ENCODE data around the gene L3MBTL3. TPM values are rescaled to one million over a fixed set of nuclear protein-coding genes. Genes with fewer than 3 reads are reported as not detected.

Gene L3MBTL3
- total RNA-seq, 1 donor from 2014 or later: 9.4 TPM

DNA sequence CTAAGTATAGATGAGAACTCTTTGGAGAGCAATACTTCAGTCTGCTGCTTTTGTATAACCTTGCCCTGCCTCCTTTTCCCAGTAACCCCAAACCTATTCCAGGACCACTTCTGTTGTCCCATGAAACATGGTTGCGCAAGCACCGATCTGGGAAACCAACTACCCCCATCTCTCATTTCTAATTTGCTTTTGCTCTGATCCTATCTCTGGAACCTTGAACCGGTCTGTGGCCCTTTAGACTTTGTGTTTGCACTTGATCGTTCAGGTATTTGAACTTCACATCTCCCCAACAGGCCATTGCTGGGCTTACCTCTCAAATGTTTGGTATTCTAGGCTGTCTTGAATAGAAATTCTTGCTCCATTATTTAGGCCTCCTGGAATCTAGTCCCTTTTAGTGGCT, 25.0 kb downstream of the L3MBTL3 start:
- Histone ChIP-seq H3K27me3 (ENCODE audit: control insufficient read depth in 3 of 3, insufficient read depth in 3 of 3, low read length in 3 of 3) (no peaks in the 10 kb centered on the region), H3K4me3 (ENCODE audit: low read length in 3 of 3) (no peak overlapping the region), H3K4me1 (ENCODE audit: control insufficient read depth in 3 of 3, insufficient read depth in 3 of 3, low read length in 3 of 3) (no peaks in the 10 kb centered on the region), H3K9ac (ENCODE audit: low read depth in 1 of 3, low read length in 3 of 3) (no peak overlapping the region), H3K27ac (ENCODE audit: low read depth, low read length) (no peak overlapping the region), H3K36me3 (ENCODE audit: control insufficient read depth in 3 of 3, insufficient read depth in 3 of 3, low read length in 3 of 3) (no peaks in the 10 kb centered on the region), H3K9me3 (ENCODE audit: control insufficient read depth in 3 of 3, low read length in 3 of 3) (no peaks in the 10 kb centered on the region)

DNA sequence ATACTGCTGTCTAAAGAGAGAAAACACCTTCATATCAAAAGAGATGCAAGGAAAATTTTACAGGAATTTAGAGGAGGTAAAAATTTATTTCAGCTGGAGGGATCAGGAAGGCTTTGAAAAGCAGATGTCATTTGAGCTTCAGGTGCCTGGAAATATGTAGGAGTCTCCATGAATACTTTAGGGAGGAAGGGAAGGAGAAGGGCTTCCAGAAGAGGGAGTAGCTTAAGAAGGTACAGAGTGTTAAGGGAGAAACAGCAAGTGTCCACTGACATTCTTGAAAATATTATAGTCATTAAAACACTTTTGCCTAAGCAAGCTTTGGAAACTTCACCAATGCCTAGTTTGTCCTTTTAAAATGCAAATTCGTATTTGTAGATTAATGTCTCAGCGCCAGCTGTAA, 27.2 kb downstream of the L3MBTL3 start:
- no peaks in the 10 kb centered on the region for H3K9me3 ChIP-seq (ENCODE audit: control insufficient read depth in 3 of 3, low read length in 3 of 3)
- no peak overlapping the region for H3K9ac ChIP-seq (ENCODE audit: low read depth in 1 of 3, low read length in 3 of 3)
- no peaks in the 10 kb centered on the region for H3K4me1 ChIP-seq (ENCODE audit: control insufficient read depth in 3 of 3, insufficient read depth in 3 of 3, low read length in 3 of 3)
- H3K27me3 ChIP-seq (ENCODE audit: control insufficient read depth in 3 of 3, insufficient read depth in 3 of 3, low read length in 3 of 3): no peaks in the 10 kb centered on the region
- peaks cover 0 to 2% (median 0%) of the 10 kb centered on the region in 3 donors for H3K36me3 ChIP-seq (ENCODE audit: control insufficient read depth in 3 of 3, insufficient read depth in 3 of 3, low read length in 3 of 3)
- H3K4me3 ChIP-seq (ENCODE audit: low read length in 3 of 3): no peak overlapping the region
- H3K27ac ChIP-seq (ENCODE audit: low read depth, low read length): no peak overlapping the region

DNA sequence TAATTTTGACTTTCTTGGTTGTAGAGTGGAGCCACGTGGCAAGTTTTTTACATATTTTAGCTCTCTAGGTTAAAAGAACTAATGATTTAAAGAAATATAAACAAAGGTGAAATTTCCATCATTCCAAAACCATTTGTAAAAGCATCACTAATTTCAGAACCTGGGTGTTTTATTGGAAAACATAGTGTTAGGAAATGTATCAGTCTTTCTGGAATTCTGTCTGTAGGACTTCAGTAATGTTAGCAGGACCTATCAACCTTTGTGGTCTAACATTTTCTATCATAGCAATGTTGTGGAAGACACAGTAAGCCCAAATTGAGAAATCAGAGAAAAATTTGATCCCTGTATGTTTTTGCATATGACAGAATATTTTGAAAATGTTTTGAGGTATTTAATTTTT, 28.3 kb downstream of the L3MBTL3 start:
- no peak overlapping the region for H3K4me3 ChIP-seq (ENCODE audit: low read length in 3 of 3)
- peaks cover 0 to 7% (median 0%) of the 10 kb centered on the region in 3 donors for H3K36me3 ChIP-seq (ENCODE audit: control insufficient read depth in 3 of 3, insufficient read depth in 3 of 3, low read length in 3 of 3)
- no peaks in the 10 kb centered on the region for H3K27me3 ChIP-seq (ENCODE audit: control insufficient read depth in 3 of 3, insufficient read depth in 3 of 3, low read length in 3 of 3)
- no peaks in the 10 kb centered on the region for H3K9me3 ChIP-seq (ENCODE audit: control insufficient read depth in 3 of 3, low read length in 3 of 3)
- no peaks in the 10 kb centered on the region for H3K4me1 ChIP-seq (ENCODE audit: control insufficient read depth in 3 of 3, insufficient read depth in 3 of 3, low read length in 3 of 3)
- no peak overlapping the region for H3K27ac ChIP-seq (ENCODE audit: low read depth, low read length)
- no peak overlapping the region for H3K9ac ChIP-seq (ENCODE audit: low read depth in 1 of 3, low read length in 3 of 3)

DNA sequence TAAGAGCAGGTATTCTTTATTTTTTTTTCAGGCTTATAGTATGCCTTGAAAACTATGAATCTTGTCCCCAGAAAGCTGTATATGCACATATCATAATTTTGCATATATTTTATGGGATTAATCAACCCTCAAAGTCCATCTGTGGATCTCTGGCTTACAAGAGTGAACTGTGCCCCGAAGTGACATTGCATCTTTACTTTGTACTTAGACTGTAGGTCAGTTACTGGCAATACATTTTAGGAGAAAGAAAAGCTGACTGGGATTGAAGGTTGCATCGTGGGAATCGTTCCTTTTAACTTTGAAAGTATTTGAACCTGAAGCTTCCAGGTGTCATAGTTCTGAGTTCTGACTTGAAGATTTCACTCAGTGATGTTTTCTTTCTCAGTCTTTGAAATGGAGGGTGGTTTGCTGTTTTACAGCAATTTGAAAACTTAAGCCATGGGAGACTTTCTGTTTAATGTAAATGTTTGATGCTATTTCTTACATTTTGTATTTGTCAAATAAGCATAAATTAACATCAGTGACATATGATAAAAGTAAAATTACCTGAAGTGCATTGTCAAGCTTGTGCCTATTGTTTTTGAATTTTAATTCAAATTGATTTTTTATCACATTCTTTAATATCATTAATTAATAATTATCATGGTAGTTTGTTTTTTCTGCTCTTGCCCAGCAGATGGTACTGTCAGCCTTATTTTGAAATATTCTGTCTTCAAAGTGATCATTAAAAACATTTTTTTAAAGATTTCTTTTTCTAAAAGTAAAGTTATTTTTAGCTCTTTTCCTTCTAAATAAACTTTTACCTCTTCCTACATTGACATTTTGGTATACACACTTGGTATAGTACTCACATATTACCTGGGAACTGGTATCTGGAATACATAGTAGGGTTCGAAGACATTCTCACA, 29.0 kb downstream of the L3MBTL3 start:
- Histone ChIP-seq H3K4me3 (ENCODE audit: low read length in 3 of 3) (no peak overlapping the region), H3K36me3 (ENCODE audit: control insufficient read depth in 3 of 3, insufficient read depth in 3 of 3, low read length in 3 of 3) (peaks cover 0 to 9% (median 0%) of the 10 kb centered on the region in 3 donors), H3K27me3 (ENCODE audit: control insufficient read depth in 3 of 3, insufficient read depth in 3 of 3, low read length in 3 of 3) (no peaks in the 10 kb centered on the region), H3K4me1 (ENCODE audit: control insufficient read depth in 3 of 3, insufficient read depth in 3 of 3, low read length in 3 of 3) (no peaks in the 10 kb centered on the region), H3K9ac (ENCODE audit: low read depth in 1 of 3, low read length in 3 of 3) (no peak overlapping the region), H3K9me3 (ENCODE audit: control insufficient read depth in 3 of 3, low read length in 3 of 3) (no peaks in the 10 kb centered on the region), H3K27ac (ENCODE audit: low read depth, low read length) (no peak overlapping the region)

DNA sequence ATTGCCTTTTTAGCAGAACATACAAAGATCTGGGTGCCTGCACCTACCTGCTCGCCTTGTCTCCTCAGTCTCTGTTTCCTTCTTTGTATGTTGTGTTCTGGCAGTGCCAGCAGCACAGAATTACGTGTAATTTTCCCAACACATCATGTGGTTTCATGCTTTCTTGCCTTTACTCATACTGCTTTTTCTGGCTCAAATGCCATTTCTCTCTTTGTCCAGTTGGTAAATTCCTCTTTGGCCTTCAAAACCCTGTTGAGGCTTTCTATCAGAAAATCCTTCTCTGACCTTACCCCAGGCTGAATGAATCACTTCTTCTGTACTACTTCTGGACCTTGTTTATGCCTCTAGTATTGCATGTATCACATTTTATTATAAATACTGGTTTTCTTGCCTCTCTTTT, 31.8 kb downstream of the L3MBTL3 start:
- no peaks in the 10 kb centered on the region for H3K9me3 ChIP-seq (ENCODE audit: control insufficient read depth in 3 of 3, low read length in 3 of 3)
- H3K27me3 ChIP-seq (ENCODE audit: control insufficient read depth in 3 of 3, insufficient read depth in 3 of 3, low read length in 3 of 3): no peaks in the 10 kb centered on the region
- H3K4me3 ChIP-seq (ENCODE audit: low read length in 3 of 3): no peak overlapping the region
- peaks cover 0 to 10% (median 9%) of the 10 kb centered on the region in 3 donors for H3K36me3 ChIP-seq (ENCODE audit: control insufficient read depth in 3 of 3, insufficient read depth in 3 of 3, low read length in 3 of 3)
- no peaks in the 10 kb centered on the region for H3K4me1 ChIP-seq (ENCODE audit: control insufficient read depth in 3 of 3, insufficient read depth in 3 of 3, low read length in 3 of 3)
- H3K9ac ChIP-seq (ENCODE audit: low read depth in 1 of 3, low read length in 3 of 3): no peak overlapping the region
- H3K27ac ChIP-seq (ENCODE audit: low read depth, low read length): no peak overlapping the region

DNA sequence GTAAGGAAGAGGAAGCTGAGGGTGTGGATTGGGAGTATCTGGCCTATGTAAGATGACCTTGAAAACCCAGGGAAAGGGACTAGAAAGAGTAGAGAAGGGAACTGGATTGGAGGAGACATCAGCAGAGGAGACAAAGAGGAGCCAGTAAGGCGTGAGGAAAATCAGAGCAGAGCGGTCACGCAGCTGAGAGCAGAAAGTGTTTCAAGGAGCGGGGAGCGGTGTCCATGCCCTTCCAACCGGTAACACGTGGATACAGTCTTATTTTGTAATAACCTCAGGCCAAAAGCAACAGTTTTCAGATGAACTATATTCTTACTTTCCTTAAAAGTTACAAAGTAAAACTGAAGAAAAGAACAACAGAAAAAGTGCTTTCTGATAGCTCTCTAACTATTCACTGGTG, 36.3 kb downstream of the L3MBTL3 start:
- peaks cover 0 to 22% (median 15%) of the 10 kb centered on the region in 3 donors for H3K36me3 ChIP-seq (ENCODE audit: control insufficient read depth in 3 of 3, insufficient read depth in 3 of 3, low read length in 3 of 3)
- H3K4me1 ChIP-seq (ENCODE audit: control insufficient read depth in 3 of 3, insufficient read depth in 3 of 3, low read length in 3 of 3): no peaks in the 10 kb centered on the region
- H3K27ac ChIP-seq (ENCODE audit: low read depth, low read length): no peak overlapping the region
- no peak overlapping the region for H3K4me3 ChIP-seq (ENCODE audit: low read length in 3 of 3)
- H3K27me3 ChIP-seq (ENCODE audit: control insufficient read depth in 3 of 3, insufficient read depth in 3 of 3, low read length in 3 of 3): no peaks in the 10 kb centered on the region
- no peaks in the 10 kb centered on the region for H3K9me3 ChIP-seq (ENCODE audit: control insufficient read depth in 3 of 3, low read length in 3 of 3)
- H3K9ac ChIP-seq (ENCODE audit: low read depth in 1 of 3, low read length in 3 of 3): no peak overlapping the region

DNA sequence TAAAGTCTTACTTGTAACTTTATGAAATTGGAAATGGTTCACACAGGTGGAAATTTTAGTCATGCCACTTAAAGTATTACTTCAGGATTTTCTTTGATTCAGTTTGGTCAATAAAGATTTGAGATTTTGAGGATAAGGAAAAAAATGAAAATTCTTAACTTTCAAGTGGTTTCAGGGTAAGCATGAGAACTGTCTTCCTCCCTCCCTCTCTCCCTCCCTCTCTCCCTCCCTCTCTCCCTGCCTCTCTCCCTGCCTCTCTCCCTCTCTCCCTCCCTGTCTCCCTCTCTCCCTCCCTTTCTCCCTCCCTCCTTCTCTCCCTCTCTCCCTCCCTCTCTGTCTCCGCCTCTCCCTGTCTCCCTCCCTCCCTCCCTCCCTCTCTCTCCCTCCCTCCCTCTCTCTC, 36.9 kb downstream of the L3MBTL3 start:
- Histone ChIP-seq H3K36me3 (ENCODE audit: control insufficient read depth in 3 of 3, insufficient read depth in 3 of 3, low read length in 3 of 3) (peaks cover 0 to 22% (median 15%) of the 10 kb centered on the region in 3 donors), H3K9ac (ENCODE audit: low read depth in 1 of 3, low read length in 3 of 3) (no peak overlapping the region), H3K27me3 (ENCODE audit: control insufficient read depth in 3 of 3, insufficient read depth in 3 of 3, low read length in 3 of 3) (no peaks in the 10 kb centered on the region), H3K4me3 (ENCODE audit: low read length in 3 of 3) (no peak overlapping the region), H3K9me3 (ENCODE audit: control insufficient read depth in 3 of 3, low read length in 3 of 3) (no peaks in the 10 kb centered on the region), H3K4me1 (ENCODE audit: control insufficient read depth in 3 of 3, insufficient read depth in 3 of 3, low read length in 3 of 3) (no peaks in the 10 kb centered on the region), H3K27ac (ENCODE audit: low read depth, low read length) (no peak overlapping the region)

DNA sequence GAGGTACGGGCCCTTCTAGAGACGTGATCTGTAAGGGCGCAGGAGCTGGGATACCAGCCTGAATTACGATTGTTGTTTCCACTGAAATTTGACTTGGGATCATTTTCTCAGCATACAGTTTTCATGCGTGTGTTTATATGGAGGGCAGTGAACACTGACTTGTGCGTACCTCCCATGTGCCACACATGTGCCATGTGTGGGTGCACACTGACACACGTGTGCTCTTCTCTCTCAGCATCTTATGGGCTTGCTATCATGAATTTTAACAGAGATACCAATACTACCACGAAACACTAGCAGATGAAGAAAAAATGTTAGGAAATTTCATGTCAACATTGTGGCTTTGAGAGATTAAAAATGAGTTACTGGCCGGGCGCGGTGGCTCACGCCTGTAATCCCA, 39.1 kb downstream of the L3MBTL3 start:
- Histone ChIP-seq H3K4me3 (ENCODE audit: low read length in 3 of 3) (no peak overlapping the region), H3K4me1 (ENCODE audit: control insufficient read depth in 3 of 3, insufficient read depth in 3 of 3, low read length in 3 of 3) (no peaks in the 10 kb centered on the region), H3K36me3 (ENCODE audit: control insufficient read depth in 3 of 3, insufficient read depth in 3 of 3, low read length in 3 of 3) (peaks cover 3 to 21% (median 15%) of the 10 kb centered on the region in 3 donors), H3K9me3 (ENCODE audit: control insufficient read depth in 3 of 3, low read length in 3 of 3) (no peaks in the 10 kb centered on the region), H3K9ac (ENCODE audit: low read depth in 1 of 3, low read length in 3 of 3) (no peak overlapping the region), H3K27me3 (ENCODE audit: control insufficient read depth in 3 of 3, insufficient read depth in 3 of 3, low read length in 3 of 3) (no peaks in the 10 kb centered on the region), H3K27ac (ENCODE audit: low read depth, low read length) (no peak overlapping the region)

DNA sequence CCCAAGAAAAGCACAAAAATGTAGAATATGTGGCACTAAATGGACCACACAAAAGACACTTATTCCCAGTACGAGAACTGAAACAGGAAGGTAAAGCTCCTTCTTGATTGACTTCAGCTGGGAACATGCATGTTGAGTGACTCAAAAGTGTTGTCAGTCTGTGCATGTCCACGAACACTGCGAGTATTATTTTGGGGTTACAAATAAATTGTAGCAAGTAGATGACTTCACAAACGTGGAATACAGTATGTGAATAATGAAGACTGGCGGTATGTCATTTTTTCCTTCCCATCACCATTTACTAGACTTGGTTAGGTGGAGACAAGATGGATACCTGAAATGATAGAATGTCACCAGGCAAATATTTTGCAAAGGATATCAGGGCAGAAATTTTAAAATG, 45.4 kb downstream of the L3MBTL3 start:
- Histone ChIP-seq H3K9me3 (ENCODE audit: control insufficient read depth in 3 of 3, low read length in 3 of 3) (no peaks in the 10 kb centered on the region), H3K27ac (ENCODE audit: low read depth, low read length) (no peak overlapping the region), H3K9ac (ENCODE audit: low read depth in 1 of 3, low read length in 3 of 3) (no peak overlapping the region), H3K27me3 (ENCODE audit: control insufficient read depth in 3 of 3, insufficient read depth in 3 of 3, low read length in 3 of 3) (no peaks in the 10 kb centered on the region), H3K36me3 (ENCODE audit: control insufficient read depth in 3 of 3, insufficient read depth in 3 of 3, low read length in 3 of 3) (peaks cover 0 to 16% (median 3%) of the 10 kb centered on the region in 3 donors), H3K4me1 (ENCODE audit: control insufficient read depth in 3 of 3, insufficient read depth in 3 of 3, low read length in 3 of 3) (no peaks in the 10 kb centered on the region), H3K4me3 (ENCODE audit: low read length in 3 of 3) (no peak overlapping the region)

DNA sequence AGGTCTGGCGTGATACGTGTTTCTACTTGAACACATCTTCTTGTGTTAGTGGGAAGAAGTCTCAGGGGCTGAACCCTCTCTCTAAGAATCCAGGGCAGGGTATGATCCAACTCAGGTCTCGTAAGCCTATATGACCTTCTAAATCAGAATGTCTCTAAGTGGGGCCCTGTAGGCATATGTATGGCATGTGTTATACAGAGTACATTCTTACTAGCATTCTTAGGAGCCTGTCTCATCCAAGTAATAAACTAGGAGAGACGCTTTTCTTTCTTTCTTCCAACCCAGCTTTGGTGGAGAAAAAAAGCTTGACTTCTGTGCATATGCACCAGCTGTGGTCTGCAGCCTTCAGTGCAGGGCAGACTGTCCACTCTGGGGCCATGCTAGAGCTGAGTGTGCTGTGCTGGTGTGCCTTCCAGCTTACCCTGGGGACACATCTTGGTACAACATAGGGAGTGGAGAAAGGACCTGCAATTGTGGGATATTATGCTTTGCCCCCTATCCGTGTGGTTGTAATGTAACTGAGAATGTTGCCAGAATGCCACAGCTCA, 47.3 kb downstream of the L3MBTL3 start:
- Histone ChIP-seq H3K27me3 (ENCODE audit: control insufficient read depth in 3 of 3, insufficient read depth in 3 of 3, low read length in 3 of 3) (no peaks in the 10 kb centered on the region), H3K4me1 (ENCODE audit: control insufficient read depth in 3 of 3, insufficient read depth in 3 of 3, low read length in 3 of 3) (no peaks in the 10 kb centered on the region), H3K9ac (ENCODE audit: low read depth in 1 of 3, low read length in 3 of 3) (no peak overlapping the region), H3K36me3 (ENCODE audit: control insufficient read depth in 3 of 3, insufficient read depth in 3 of 3, low read length in 3 of 3) (peaks cover 0 to 16% (median 3%) of the 10 kb centered on the region in 3 donors), H3K27ac (ENCODE audit: low read depth, low read length) (no peak overlapping the region), H3K4me3 (ENCODE audit: low read length in 3 of 3) (no peak overlapping the region), H3K9me3 (ENCODE audit: control insufficient read depth in 3 of 3, low read length in 3 of 3) (no peaks in the 10 kb centered on the region)
